Measurements from ENCODE around the gene AK4.

The AK4 gene

DNA sequence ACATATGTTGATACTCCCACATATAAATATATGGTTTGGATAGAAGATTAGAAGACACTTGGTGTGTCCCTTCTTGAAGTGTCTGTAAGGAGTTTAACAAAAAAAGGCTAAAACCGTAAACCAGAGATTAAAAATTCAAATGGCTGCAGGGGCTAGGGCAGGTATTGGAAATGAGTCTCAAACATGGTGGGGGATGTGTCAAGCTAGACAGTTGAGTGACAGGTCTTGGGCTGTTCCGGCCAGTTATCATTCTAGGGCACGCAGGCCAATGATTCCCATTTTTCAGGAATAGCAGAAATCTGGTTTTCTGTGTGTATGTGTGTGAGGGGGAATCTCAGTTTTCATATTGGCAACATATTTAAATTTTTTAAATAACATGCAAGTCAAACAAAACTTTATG is 77.2 kb downstream of the AK4 start:
- DNase-seq (ENCODE audit: low read depth), result no peak
- TF ChIP-seq, protein P1, sequence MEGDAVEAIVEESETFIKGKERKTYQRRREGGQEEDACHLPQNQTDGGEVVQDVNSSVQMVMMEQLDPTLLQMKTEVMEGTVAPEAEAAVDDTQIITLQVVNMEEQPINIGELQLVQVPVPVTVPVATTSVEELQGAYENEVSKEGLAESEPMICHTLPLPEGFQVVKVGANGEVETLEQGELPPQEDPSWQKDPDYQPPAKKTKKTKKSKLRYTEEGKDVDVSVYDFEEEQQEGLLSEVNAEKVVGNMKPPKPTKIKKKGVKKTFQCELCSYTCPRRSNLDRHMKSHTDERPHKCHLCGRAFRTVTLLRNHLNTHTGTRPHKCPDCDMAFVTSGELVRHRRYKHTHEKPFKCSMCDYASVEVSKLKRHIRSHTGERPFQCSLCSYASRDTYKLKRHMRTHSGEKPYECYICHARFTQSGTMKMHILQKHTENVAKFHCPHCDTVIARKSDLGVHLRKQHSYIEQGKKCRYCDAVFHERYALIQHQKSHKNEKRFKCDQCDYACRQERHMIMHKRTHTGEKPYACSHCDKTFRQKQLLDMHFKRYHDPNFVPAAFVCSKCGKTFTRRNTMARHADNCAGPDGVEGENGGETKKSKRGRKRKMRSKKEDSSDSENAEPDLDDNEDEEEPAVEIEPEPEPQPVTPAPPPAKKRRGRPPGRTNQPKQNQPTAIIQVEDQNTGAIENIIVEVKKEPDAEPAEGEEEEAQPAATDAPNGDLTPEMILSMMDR (IDR thresholded peaks at IDR 0.05; ENCODE audit: low read depth, low read length), result no peak
- no peak for TF ChIP-seq POLR2A (IDR thresholded peaks at IDR 0.05; ENCODE audit: extremely low read depth, insufficient read length)
- no peak for TF ChIP-seq MYC (IDR thresholded peaks at IDR 0.05; ENCODE audit: low read depth, low read length)
- TF ChIP-seq, protein P2, sequence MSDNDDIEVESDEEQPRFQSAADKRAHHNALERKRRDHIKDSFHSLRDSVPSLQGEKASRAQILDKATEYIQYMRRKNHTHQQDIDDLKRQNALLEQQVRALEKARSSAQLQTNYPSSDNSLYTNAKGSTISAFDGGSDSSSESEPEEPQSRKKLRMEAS (IDR thresholded peaks at IDR 0.05; ENCODE audit: low read depth, low read length), result no peak
- no peak overlapping the region for H3K4me3 ChIP-seq (ENCODE audit: low read depth, low read length)

DNA sequence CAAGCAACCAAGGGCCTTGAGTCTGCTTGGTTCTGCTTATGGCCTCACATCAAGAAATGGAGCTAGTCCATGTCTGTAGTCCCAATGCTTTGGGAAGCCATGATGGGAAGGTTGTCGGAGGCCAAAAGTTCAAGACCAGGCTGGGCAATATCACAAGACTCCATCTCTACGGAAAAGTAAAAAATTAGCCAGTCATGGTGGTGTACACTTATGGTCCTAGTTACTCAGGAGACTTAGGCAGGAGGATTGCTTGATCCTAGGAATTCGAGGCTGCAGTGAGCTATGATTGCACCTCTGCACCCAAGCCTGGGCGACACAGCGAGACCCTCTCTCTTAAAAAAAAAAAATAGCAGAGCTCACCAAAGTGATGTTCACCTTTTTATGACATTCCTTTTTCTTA is 81.2 kb downstream of the AK4 start:
- no peak for DNase-seq (ENCODE audit: low read depth)
- TF ChIP-seq POLR2A (IDR thresholded peaks at IDR 0.05; ENCODE audit: extremely low read depth, insufficient read length) (no peak), MYC (IDR thresholded peaks at IDR 0.05; ENCODE audit: low read depth, low read length) (no peak)
- TF ChIP-seq, protein P1 (IDR thresholded peaks at IDR 0.05; ENCODE audit: low read depth, low read length), result no peak
- TF ChIP-seq, protein P2 (IDR thresholded peaks at IDR 0.05; ENCODE audit: low read depth, low read length), result no peak
- H3K4me3 ChIP-seq (ENCODE audit: low read depth, low read length), result no peak overlapping the region

DNA sequence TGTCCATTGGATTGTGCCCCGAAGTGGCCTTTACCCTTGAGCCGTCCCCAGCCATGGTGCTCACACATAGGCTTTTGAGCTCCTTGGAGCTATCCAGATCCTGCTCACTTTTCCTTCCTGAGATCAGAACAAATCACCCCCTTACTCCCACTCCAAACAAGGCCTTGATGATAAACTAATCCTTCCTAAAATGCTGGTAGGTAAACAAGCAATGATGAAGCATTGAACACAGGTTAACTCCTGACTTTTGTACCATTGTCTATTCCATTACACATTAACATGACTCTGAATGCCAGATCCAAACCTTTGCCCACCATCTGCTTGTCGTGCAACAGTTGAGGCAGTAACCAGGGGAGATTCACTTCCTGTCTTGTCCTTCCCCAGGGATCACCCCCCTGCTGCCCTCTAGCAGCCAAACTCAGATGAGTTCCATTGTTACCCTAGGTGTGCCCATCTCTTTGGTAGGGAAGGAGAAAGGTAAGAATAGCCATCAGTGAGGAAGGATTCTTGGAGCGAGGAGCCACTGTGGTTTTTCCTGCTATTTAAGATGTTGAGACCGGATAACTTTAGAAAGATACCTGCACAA is 81.8 kb downstream of the AK4 start:
- TF ChIP-seq, protein P2 (IDR thresholded peaks at IDR 0.05; ENCODE audit: low read depth, low read length), result no peak
- TF ChIP-seq POLR2A (IDR thresholded peaks at IDR 0.05; ENCODE audit: extremely low read depth, insufficient read length) (no peak), MYC (IDR thresholded peaks at IDR 0.05; ENCODE audit: low read depth, low read length) (no peak)
- TF ChIP-seq, protein P1 (IDR thresholded peaks at IDR 0.05; ENCODE audit: low read depth, low read length), result no peak
- no peak overlapping the region for H3K4me3 ChIP-seq (ENCODE audit: low read depth, low read length)
- DNase-seq (ENCODE audit: low read depth), result no peak

DNA sequence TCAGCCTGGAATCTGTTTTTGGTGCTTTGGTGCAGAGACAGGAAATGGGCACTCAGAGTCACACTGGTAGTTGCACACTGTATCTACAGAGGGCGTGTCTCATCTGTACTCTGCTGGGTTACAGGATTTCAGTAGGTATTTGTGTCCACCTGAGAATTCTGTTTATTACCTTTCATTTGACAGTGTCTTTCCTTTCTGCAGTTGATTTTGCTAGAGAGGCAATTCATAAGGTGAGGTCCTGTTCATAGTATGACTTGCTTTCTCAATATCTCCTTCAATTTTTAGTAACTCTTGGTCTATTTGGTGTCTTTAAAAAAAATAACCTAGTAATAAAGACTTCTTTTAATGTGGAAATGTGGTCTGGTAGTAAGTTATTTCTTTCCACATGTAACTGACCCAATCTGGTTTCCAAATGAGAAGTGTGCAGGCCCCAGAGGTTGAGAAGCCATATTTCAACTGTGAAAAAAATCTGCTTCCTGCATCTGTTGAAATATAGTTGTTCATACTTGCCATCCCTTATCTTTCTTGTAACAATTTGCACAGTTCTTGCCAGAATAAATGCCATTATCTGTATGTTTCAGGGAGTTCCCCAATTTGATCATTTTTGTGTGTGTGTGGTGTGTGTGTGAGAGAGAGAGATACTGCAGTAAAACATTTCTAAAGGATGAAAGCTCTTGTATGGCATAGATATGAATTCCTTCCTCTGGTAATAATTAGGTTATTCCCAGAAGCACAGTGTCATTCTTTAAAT is 82.9 kb downstream of the AK4 start:
- TF ChIP-seq, protein P1 (IDR thresholded peaks at IDR 0.05; ENCODE audit: low read depth, low read length), result no peak
- TF ChIP-seq, protein P2 (IDR thresholded peaks at IDR 0.05; ENCODE audit: low read depth, low read length), result no peak
- no peak for TF ChIP-seq POLR2A (IDR thresholded peaks at IDR 0.05; ENCODE audit: extremely low read depth, insufficient read length)
- TF ChIP-seq MYC (IDR thresholded peaks at IDR 0.05; ENCODE audit: low read depth, low read length), result no peak
- H3K4me3 ChIP-seq (ENCODE audit: low read depth, low read length), result no peak overlapping the region
- DNase-seq (ENCODE audit: low read depth), result no peak

DNA sequence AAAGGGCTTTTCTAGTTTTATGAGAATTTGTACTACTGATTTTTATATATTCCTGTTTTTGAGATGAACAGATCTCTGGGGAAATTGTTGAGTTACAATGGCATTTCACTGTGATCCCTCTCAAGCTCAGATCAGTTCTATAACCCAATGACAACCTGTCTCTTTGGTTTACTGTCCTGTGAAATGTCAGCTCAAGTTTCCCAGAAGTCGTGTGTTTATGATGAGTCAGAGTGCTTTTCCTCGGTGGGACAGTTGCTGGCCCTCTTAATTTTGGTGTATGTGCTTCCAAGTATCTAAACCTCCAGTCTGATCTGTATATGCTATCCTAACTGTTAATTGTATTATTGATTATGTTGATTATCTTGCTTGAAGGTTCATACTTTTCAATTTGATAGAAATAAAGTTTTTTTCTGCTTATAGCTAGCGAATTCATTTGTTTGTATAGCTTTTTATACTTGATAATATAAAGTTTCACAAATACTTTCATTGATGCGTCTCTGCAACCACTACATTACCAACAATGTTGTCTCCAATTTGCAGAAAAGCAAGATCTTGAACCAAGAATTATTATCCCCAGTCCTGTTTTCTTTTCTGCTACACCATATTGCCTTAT is 83.8 kb downstream of the AK4 start:
- DNase-seq (ENCODE audit: low read depth), result no peak
- no peak for TF ChIP-seq MYC (IDR thresholded peaks at IDR 0.05; ENCODE audit: low read depth, low read length)
- no peak for TF ChIP-seq POLR2A (IDR thresholded peaks at IDR 0.05; ENCODE audit: extremely low read depth, insufficient read length)
- TF ChIP-seq, protein P1 (IDR thresholded peaks at IDR 0.05; ENCODE audit: low read depth, low read length), result no peak
- TF ChIP-seq, protein P2 (IDR thresholded peaks at IDR 0.05; ENCODE audit: low read depth, low read length), result no peak

More for the DNA sequence above, 83.8 kb downstream of the AK4 start:
- H3K4me3 ChIP-seq (ENCODE audit: low read depth, low read length), result no peak overlapping the region

All from NB4 (cell line).